Small intestine (tissue), 7 donors: Measurements from ENCODE around the gene RAC3. TPM values are rescaled to one million over a fixed set of nuclear protein-coding genes. Genes with fewer than 3 reads are reported as not detected.

Source experiments
- DNase-seq, 2 donors: peaks; one replicate each; pipeline versions ENCODE4 v3.0.0 to v3.0.0-alpha.2; 2013
- FAIRE-seq: peaks from 2 replicates; lab custom pipeline; 2012; peaks lifted over from hg19 to GRCh38; lab: Jason Lieb, UNC
- H3K27ac ChIP-seq, 3 donors: one replicate each; pipeline ENCODE4 v1.5.1; 2013; ENCODE audit warnings: low read length in 2 of 3, mild to moderate bottlenecking in 2 of 3, control low read depth in 1 of 3, inconsistent platforms in 1 of 3, low read depth in 1 of 3, moderate library complexity in 1 of 3
- H3K27me3 ChIP-seq, 3 donors: one replicate each; pipeline ENCODE4 v1.6.1; 2013; ENCODE audit warnings: low read length in 3 of 3, inconsistent platforms in 1 of 3; ENCODE audit not compliant: control insufficient read depth in 3 of 3, insufficient read depth in 3 of 3
- H3K36me3 ChIP-seq, 3 donors: one replicate each; pipeline ENCODE4 v1.6.1; 2013; ENCODE audit warnings: low read length in 3 of 3, inconsistent platforms in 1 of 3, low read depth in 1 of 3, mild to moderate bottlenecking in 1 of 3, moderate library complexity in 1 of 3; ENCODE audit not compliant: control insufficient read depth in 3 of 3, insufficient read depth in 2 of 3
- H3K4me1 ChIP-seq, 3 donors: one replicate each; pipeline ENCODE4 v1.6.1; 2013; ENCODE audit warnings: low read length in 2 of 3, inconsistent platforms in 1 of 3, low read depth in 1 of 3, mild to moderate bottlenecking in 1 of 3, moderate library complexity in 1 of 3; ENCODE audit not compliant: control insufficient read depth in 3 of 3, insufficient read depth in 2 of 3
- H3K4me3 ChIP-seq, 3 donors: one replicate each; pipeline ENCODE4 v1.5.1; 2013; ENCODE audit warnings: low read length in 3 of 3, control low read depth in 1 of 3, inconsistent platforms in 1 of 3, low read depth in 1 of 3, mild to moderate bottlenecking in 1 of 3, moderate library complexity in 1 of 3
- H3K9me3 ChIP-seq, 2 donors: one replicate each; pipeline ENCODE4 v1.6.1; 2013; ENCODE audit warnings: low read depth in 1 of 2, low read length in 1 of 2; ENCODE audit not compliant: control insufficient read depth in 2 of 2, insufficient read depth in 1 of 2
- WGBS, 3 donors: extraction: QIAGEN DNeasy Blood & Tissue Kit; methylation state at CpG; one replicate each; pipeline ENCODE4 v1.1.7; 2013; 5-methylcytosine and 5-hydroxymethylcytosine counted together
- polyA plus RNA-seq, 4 donors: library from polyadenylated mRNA; stranded (reverse) in 3 of 4; unstranded in 1 of 4; fragments of 200-250 nt in 3 of 4; fragments of 120-200 nt in 1 of 4; gene quantifications; one replicate each; pipeline versions ENCODE4 v1.2.1 to v1.2.3, GENCODE V29; 2013
- donor health status: healthy with polysubstance abuse.
- donor health status: control.
- donor health status: control.
- donor health status: Bipolar disorder and iron deficiency.
- donor health status: healthy.

RAC3 gene
- polyA plus RNA-seq, 4 donors, result 0.81 to 11.2 (median 4.4) TPM

- Histone ChIP-seq H3K4me3 (peak overlapping the region; percentile 33 to 60 (median 39)), H3K4me1 (peaks cover 2 to 15% (median 6%) of the 10 kb centered on the region in 3 donors), H3K27ac (peak overlapping the region in 2 of 3 donors; percentile 9 to 47), H3K9me3 (no peaks in the 10 kb centered on the region), H3K36me3 (peaks cover 0 to 67% (median 0%) of the 10 kb centered on the region in 3 donors), H3K27me3 (no peaks in the 10 kb centered on the region)
- DNase-seq (peak; percentile 78 to 91), FAIRE-seq (no peak)
- WGBS, 3 donors, result 1% methylated on average over 78 to 94 of the region's 94 CpGs
Measured at GRCh38 chr17:82030470-82031302, 792 bp upstream of the RAC3 start.

DNA sequence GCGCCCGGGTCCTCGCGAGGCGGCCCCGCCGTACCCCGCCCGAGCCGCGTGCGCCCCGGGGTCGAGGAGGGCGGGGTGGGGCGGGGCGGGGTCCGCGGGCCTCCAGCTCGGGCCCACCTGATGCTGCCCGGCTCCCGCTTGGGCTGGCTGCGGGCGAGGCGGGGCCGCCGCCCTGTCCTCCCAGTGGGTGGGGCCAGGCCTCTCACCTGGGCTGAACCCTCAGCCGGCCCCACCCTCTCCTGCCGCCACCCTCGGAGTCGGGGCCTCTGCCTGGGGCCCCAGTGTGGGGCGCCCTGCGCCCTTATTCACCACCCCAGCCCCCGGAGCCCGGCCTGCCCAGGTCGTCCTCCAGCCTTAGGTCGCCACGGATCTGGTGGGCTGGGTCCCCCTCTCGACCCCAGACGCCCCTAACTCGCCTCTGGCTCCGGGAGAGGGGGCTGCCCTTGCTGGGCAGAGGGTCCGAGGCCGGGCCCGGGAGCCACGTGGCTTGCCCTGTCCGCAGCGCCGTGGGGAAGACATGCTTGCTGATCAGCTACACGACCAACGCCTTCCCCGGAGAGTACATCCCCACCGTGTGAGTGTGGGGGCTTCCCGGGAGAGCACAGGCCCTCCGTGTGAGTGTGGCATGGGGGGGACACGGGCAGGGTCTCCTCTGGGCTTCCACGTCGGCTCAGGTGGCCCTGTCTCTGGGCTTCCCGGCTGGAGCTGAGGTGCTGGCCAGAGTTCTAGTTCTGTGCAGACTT, 578 bp downstream of the RAC3 start:
- Histone ChIP-seq H3K36me3 (peaks cover 0 to 65% (median 0%) of the 10 kb centered on the region in 3 donors), H3K4me3 (peak overlapping the region in 2 of 3 donors; percentile 29 to 60), H3K4me1 (peaks cover 7 to 27% (median 9%) of the 10 kb centered on the region in 3 donors), H3K27me3 (no peaks in the 10 kb centered on the region), H3K9me3 (no peaks in the 10 kb centered on the region), H3K27ac (no peak overlapping the region)
- FAIRE-seq, result no peak
- DNase-seq, result peak; percentile 73 to 74
- 12 to 35% (median 15%) methylated on average over 27 to 59 of the region's 59 CpGs for WGBS, 3 donors

- Histone ChIP-seq H3K4me3 (no peak overlapping the region), H3K36me3 (peaks cover 0 to 51% (median 0%) of the 10 kb centered on the region in 3 donors), H3K27ac (no peak overlapping the region), H3K4me1 (peaks cover 7 to 32% (median 9%) of the 10 kb centered on the region in 3 donors), H3K9me3 (no peaks in the 10 kb centered on the region), H3K27me3 (no peaks in the 10 kb centered on the region)
- WGBS, 3 donors, result 93 to 95% (median 94%) methylated on average over 36 to 38 of the region's 38 CpGs
- no peak for DNase-seq
- FAIRE-seq, result no peak
Measured at GRCh38 chr17:82033359-82034085, 2.0 kb downstream of the RAC3 start.

- WGBS, 3 donors, result 83 to 90% (median 85%) methylated on average over 22 to 23 of the region's 23 CpGs
- Histone ChIP-seq H3K4me1 (peaks cover 7 to 32% (median 9%) of the 10 kb centered on the region in 3 donors), H3K4me3 (no peak overlapping the region), H3K27ac (no peak overlapping the region), H3K36me3 (peaks cover 0 to 41% (median 0%) of the 10 kb centered on the region in 3 donors), H3K27me3 (no peaks in the 10 kb centered on the region), H3K9me3 (no peaks in the 10 kb centered on the region)
- FAIRE-seq, result no peak
- DNase-seq, result no peak
Measured at GRCh38 chr17:82034371-82035011, 3.0 kb downstream of the RAC3 start.

GRCh38 chr17:82035488-82035887, 4.0 kb downstream of the RAC3 start:
- FAIRE-seq (no peak), DNase-seq (no peak)
- H3K4me1 ChIP-seq, result peaks cover 5 to 27% (median 7%) of the 10 kb centered on the region in 3 donors
- 93 to 94% (median 93%) methylated on average over 8 of the region's 8 CpGs for WGBS, 3 donors
- H3K27me3 ChIP-seq, result no peaks in the 10 kb centered on the region
- H3K36me3 ChIP-seq, result peaks cover 0 to 33% (median 0%) of the 10 kb centered on the region in 3 donors
- no peak overlapping the region for H3K27ac ChIP-seq
- no peaks in the 10 kb centered on the region for H3K9me3 ChIP-seq
- H3K4me3 ChIP-seq, result no peak overlapping the region

DNA sequence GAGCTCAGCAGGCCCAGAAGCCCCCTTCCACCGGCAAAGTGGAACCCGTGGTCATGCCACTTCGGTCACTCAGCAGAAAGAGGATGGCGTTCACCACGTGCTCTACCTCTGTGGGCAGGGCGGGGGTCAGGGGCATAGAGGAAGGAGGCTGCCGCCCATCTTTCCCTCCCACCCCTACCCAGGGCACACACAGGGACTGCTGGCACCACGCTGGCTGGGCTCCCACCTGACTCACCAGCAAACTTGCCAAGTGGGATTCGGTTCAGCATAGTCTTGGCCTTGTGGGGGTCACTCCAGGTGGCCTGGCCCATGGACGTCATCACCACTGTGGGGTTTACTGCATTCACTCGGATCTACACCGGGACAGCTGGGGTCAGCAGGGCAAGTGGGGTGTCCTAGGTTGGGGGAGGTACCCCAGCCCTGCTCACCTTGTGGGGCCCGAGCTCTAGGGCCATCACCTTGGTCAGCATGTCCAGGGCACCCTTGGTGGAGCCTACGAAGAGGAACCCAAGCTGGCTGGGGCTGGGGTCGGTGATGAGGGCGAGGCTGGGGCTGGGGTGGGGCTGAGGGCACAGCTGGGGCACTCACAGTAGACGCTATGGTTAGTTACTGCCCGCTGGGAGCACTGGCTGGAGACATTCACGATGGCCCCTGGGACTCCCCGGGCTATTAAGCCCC, 4.6 kb downstream of the RAC3 start:
- no peak for FAIRE-seq

DNA sequence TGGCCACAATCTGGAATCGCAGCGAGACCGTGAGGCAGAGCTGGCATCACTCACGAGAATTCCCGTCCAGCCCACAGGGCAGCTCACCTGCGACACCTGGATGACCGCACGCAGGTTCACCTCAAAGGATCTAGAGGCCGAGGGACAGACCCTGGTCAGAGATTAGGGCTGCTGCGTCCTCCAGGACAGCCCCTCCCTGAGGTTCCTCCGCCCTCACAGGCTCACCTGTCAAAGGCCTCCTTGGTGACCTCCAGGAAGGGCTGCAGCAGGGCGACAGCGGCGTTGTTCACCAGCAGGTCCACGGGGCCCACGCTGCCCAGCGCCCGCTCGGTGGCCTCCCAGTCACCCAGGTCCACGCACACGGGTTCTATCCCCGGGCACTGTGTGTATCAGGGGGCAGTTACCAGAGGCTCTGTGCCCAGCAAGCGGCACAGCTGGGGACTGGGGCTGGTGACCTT, 5.2 kb downstream of the RAC3 start:
- Histone ChIP-seq H3K36me3 (peaks cover 0 to 33% (median 0%) of the 10 kb centered on the region in 3 donors), H3K4me3 (peak overlapping the region; percentile 41 to 74 (median 57)), H3K4me1 (peaks cover 3 to 24% (median 7%) of the 10 kb centered on the region in 3 donors), H3K9me3 (no peaks in the 10 kb centered on the region), H3K27me3 (no peaks in the 10 kb centered on the region), H3K27ac (peak overlapping the region; percentile 90 to 98 (median 93))
- no peak for FAIRE-seq
- 18 to 34% (median 23%) methylated on average over 23 of the region's 23 CpGs for WGBS, 3 donors
- no peak for DNase-seq

More for the DNA sequence above, 4.6 kb downstream of the RAC3 start:
- H3K4me3 ChIP-seq, result peak overlapping the region in 2 of 3 donors; percentile 57 to 74
- H3K36me3 ChIP-seq, result peaks cover 0 to 33% (median 0%) of the 10 kb centered on the region in 3 donors
- H3K9me3 ChIP-seq, result no peaks in the 10 kb centered on the region
- DNase-seq, result no peak
- WGBS, 3 donors, result 74 to 86% (median 85%) methylated on average over 20 of the region's 20 CpGs
- H3K27ac ChIP-seq, result no peak overlapping the region
- peaks cover 3 to 24% (median 7%) of the 10 kb centered on the region in 3 donors for H3K4me1 ChIP-seq
- H3K27me3 ChIP-seq, result no peaks in the 10 kb centered on the region
